ENCODE data around the gene ARHGEF7.

DNA sequence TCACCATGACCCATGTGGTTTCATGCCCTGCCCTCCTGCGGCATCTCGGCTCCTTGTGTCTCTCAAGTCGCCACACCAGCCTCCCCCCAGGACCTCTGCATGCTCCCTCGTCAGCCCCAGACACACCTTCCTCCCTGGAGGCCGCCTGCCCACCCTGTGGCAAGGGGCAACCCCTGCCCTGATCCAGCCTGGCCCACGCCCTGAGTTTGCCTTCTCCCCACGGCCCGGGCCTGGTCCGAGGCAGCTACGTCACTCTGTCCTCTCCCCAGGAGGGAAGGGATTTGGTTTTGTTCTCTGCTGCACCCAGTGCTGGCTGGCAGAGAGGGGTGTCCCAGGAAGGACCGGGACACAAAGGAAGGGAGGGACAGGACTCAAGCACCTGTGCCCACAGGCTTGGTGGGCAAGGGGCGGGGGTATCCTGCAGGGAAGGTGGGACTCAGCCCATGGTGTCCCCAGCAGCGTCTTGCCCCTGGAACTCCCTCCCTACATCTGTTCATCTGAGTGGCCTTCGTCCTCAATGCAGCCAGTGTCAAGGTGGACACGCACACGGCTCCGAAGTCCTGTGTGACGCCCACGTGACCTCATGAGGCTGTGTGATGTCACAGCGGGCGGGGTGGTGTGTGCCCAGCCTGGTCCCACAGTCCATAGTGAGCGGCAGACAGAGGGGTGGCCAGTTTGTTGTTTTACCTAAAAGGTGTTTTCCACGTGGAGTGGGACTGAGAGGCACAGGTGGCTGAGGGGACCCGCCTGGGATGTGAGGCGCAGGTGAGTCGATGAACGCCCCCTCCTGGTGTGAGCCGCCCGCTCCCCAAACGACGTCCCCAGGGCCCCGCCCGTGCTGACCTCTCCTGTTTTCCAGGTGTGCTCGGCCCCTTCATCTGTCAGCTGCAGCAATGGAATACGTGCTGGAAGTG is 205.1 kb downstream of the ARHGEF7 start, which contains the start of gene TEX29:
- TF ChIP-seq CTCF (IDR thresholded peaks at IDR 0.05 in 2 of 3, conservative IDR thresholded peaks at IDR 0.05 in 1 of 3; ENCODE audit: borderline replicate concordance in 1 of 3, insufficient read depth in 1 of 3, low read depth in 2 of 3, low read length in 2 of 3) (no peak), CBX3 (IDR thresholded peaks at IDR 0.05; ENCODE audit: low read depth) (no peak), ZNF274 (IDR thresholded peaks at IDR 0.05; ENCODE audit: low read depth, low read length) (no peak), RAD21 (IDR thresholded peaks at IDR 0.05; ENCODE audit: low read depth) (no peak), POLR2A (IDR thresholded peaks at IDR 0.05; ENCODE audit: borderline replicate concordance, extremely low read depth, insufficient read depth, insufficient read length) (no peak), SP1 (IDR thresholded peaks at IDR 0.05; ENCODE audit: low read depth) (no peak)
